ACC112 (cell line): ENCODE data around the gene FAT1.

Experiments
- H2AFZ ChIP-seq: fragments of 200-600 bp; sonication (generic); one replicate; pipeline ENCODE4 v1.6.0; 2017; ENCODE audit warnings: antibody characterized with exemption, low read length; ENCODE audit not compliant: unreplicated experiment
- H3K27ac ChIP-seq: fragments of 200-600 bp; sonication (generic); 2 replicates; pipeline ENCODE4 v1.5.1; 2014; ENCODE audit warnings: low read depth, mild to moderate bottlenecking, antibody characterized with exemption, low read length, moderate library complexity
- H3K27me3 ChIP-seq: fragments of 200-600 bp; sonication (generic); 2 replicates; pipeline ENCODE4 v1.6.1; 2014; ENCODE audit warnings: mild to moderate bottlenecking, antibody characterized with exemption, low read length, moderate library complexity, mixed read lengths; ENCODE audit not compliant: insufficient read depth
- H3K36me3 ChIP-seq: fragments of 200-600 bp; sonication (generic); 2 replicates; pipeline ENCODE4 v1.6.1; 2016; ENCODE audit warnings: mild to moderate bottlenecking, antibody characterized with exemption, low read length, moderate library complexity, mixed read lengths; ENCODE audit not compliant: insufficient read depth
- H3K4me1 ChIP-seq: fragments of 200-600 bp; sonication (generic); one replicate; pipeline ENCODE4 v1.6.1; 2016; ENCODE audit warnings: low read length, mixed read lengths; ENCODE audit not compliant: insufficient read depth, unreplicated experiment, control insufficient read depth
- H3K4me3 ChIP-seq: fragments of 200-600 bp; sonication (generic); 2 replicates; pipeline ENCODE4 v1.5.1; 2014; ENCODE audit warnings: mild to moderate bottlenecking, low read depth, low read length
- H3K79me2 ChIP-seq: fragments of 200-600 bp; sonication (generic); one replicate; pipeline ENCODE4 v1.6.0; 2016; ENCODE audit warnings: low read length; ENCODE audit not compliant: control insufficient read depth, unreplicated experiment, insufficient read depth

The FAT1 gene

DNA sequence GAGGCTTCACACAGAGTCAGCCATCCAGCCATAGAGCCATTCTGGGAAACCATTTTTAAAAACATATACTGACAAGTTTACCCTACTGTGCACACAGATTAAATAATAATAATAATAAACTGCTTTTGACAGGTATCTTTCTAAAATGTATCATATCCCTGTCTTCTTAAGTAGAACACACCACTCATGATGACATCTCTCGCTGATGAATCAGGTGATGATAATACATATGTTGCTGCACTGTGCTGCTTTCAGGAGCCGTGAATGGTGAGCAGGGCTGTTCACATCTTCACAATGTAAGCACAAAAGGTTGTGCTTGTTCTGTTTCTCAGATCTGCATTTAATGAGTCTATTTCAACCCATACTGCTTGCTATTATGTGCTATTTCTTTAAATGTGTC is 171.8 kb downstream of the FAT1 start:
- Histone ChIP-seq H3K79me2 (no peaks in the 10 kb centered on the region), H3K27ac (no peak overlapping the region), H2AFZ (no peak overlapping the region), H3K27me3 (peaks cover 84% of the 10 kb centered on the region), H3K4me1 (no peaks in the 10 kb centered on the region), H3K36me3 (no peaks in the 10 kb centered on the region), H3K4me3 (no peak overlapping the region)

GRCh38 chr4:186545436-186545835 is 178.2 kb downstream of the FAT1 start:
- no peak overlapping the region for H3K4me3 ChIP-seq
- H3K27ac ChIP-seq = no peak overlapping the region
- H3K36me3 ChIP-seq = no peaks in the 10 kb centered on the region
- peaks cover 84% of the 10 kb centered on the region for H3K27me3 ChIP-seq
- no peak overlapping the region for H2AFZ ChIP-seq
- H3K4me1 ChIP-seq = no peaks in the 10 kb centered on the region
- no peaks in the 10 kb centered on the region for H3K79me2 ChIP-seq

DNA sequence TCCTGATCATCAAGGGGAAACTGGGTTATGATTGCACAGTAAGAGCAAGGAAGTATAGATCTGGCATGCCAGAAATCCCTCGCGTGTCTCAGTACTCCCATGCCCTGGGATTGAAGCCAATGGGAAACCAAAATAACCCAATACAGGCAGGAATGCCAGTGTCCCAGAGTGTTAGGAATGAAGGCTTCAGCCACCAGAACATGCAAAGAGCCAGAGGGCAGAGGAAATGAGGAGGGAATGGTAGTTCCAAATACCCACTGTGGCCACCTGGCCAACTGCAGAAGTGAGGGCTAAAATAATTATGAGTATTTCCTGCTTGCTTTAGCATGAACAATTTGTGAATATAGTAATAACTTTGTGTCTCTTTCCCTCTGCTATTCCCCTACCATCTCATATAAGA is 180.4 kb downstream of the FAT1 start:
- H3K79me2 ChIP-seq = no peaks in the 10 kb centered on the region
- no peaks in the 10 kb centered on the region for H3K36me3 ChIP-seq
- H3K27me3 ChIP-seq = peaks cover 68% of the 10 kb centered on the region
- H3K4me1 ChIP-seq = no peaks in the 10 kb centered on the region
- H3K4me3 ChIP-seq = no peak overlapping the region
- H3K27ac ChIP-seq = no peak overlapping the region
- no peak overlapping the region for H2AFZ ChIP-seq

GRCh38 chr4:186541801-186542200 is 181.9 kb downstream of the FAT1 start:
- Histone ChIP-seq H3K4me3 (no peak overlapping the region), H3K27ac (no peak overlapping the region), H3K4me1 (no peaks in the 10 kb centered on the region), H2AFZ (no peak overlapping the region), H3K79me2 (no peaks in the 10 kb centered on the region), H3K36me3 (no peaks in the 10 kb centered on the region), H3K27me3 (peaks cover 73% of the 10 kb centered on the region)

DNA sequence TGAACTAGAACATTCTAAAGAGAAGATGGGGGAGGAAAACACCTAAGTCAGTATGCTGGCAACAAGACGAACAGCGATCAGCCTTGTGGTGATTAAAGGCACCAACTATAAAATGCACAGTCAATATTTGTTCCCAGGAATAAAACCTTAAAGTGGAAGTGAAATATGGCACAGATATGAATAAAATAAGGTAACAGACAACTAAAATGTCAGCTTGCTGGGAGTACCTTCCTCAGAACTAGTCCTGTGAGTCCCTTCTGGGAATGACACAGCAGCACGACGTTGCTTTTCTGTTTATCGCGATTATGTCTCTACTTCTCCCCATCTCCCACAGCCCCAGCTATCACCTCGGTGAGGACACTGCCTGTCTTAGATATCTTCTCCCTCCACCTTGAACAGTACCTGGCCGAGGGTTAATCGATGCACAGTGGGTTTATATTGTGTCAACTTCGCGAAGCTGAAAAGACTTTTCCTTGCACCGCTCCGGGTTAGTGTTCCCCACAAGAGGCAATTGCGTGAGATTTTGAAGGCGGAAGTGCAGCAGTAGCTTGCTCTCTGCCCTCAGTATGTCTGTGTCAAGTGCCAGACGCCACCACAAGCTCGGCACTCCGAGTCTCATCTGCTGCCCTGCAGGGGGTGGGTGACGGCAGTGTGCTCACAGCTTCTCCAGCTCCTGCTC is 185.7 kb downstream of the FAT1 start:
- Histone ChIP-seq H3K27ac (no peak overlapping the region), H3K79me2 (no peaks in the 10 kb centered on the region), H3K4me3 (no peak overlapping the region), H3K36me3 (no peaks in the 10 kb centered on the region), H3K27me3 (peaks cover 38% of the 10 kb centered on the region), H2AFZ (no peak overlapping the region), H3K4me1 (no peaks in the 10 kb centered on the region)
